Vagina (tissue), 2 donors: ENCODE measurements around the gene EXTL2. TPM values are rescaled to one million over a fixed set of nuclear protein-coding genes. Genes with fewer than 3 reads are reported as not detected.

ENCODE experiments used
- DNase-seq, 2 donors: peaks; one replicate each; pipeline ENCODE4 v3.0.0-alpha.2; 2017; ENCODE audit errors: extremely low spot score in 2 of 2
- H3K27ac ChIP-seq: fragments of 200-600 bp; sonication (generic); one replicate; pipeline ENCODE4 v1.5.1; 2019
- H3K27me3 ChIP-seq: fragments of 200-600 bp; sonication (generic); one replicate; pipeline ENCODE4 v1.5.1; 2019
- H3K36me3 ChIP-seq, 2 donors: fragments of 200-600 bp; sonication (generic); one replicate each; pipeline ENCODE4 v1.5.1; 2017 to 2019
- H3K4me1 ChIP-seq: fragments of 200-600 bp; sonication (generic); one replicate; pipeline ENCODE4 v1.5.1; 2019
- H3K4me3 ChIP-seq, 2 donors: fragments of 200-600 bp; sonication (generic); 1 replicate in 1 of 2; 2 replicates in 1 of 2; pipeline ENCODE4 v1.5.1; 2016 to 2019
- H3K9me3 ChIP-seq: fragments of 200-600 bp; sonication (generic); one replicate; pipeline ENCODE4 v1.5.1; 2019
- POLR2A ChIP-seq, 2 donors: fragments of 450-650 bp; IDR thresholded peaks; one replicate each; pipeline ENCODE4 v1.6.1; 2017; ENCODE audit warnings: antibody characterized with exemption in 2 of 2, mild to moderate bottlenecking in 2 of 2, moderate library complexity in 2 of 2
- POLR2AphosphoS5 ChIP-seq, 2 donors: sonication (generic); formaldehyde crosslinking; IDR thresholded peaks; one replicate each; pipeline ENCODE4 v1.9.0; 2017; ENCODE audit warnings: antibody characterized with exemption in 2 of 2, mild to moderate bottlenecking in 2 of 2, low read depth in 1 of 2; ENCODE audit not compliant: insufficient read depth in 1 of 2
- intact Hi-C: fragments of 100-400 bp; cut with DNase I; formaldehyde crosslinking; loops from one replicate; pipeline ENCODE4 v1.15.1; 2023
- total RNA-seq: library from RNA; depleted of rRNA; stranded (reverse); fragments of >200 nt; gene quantifications from one replicate; pipeline ENCODE4 v1.2.3, GENCODE V29; 2016
- TF ChIP-seq, protein P1 (sequence below), 3 experiments: fragments of 450-650 bp in 2 of 3; fragments of 200-600 bp in 1 of 3; sonication (generic) in 1 of 3; IDR thresholded peaks; one replicate each; pipeline ENCODE4 v1.5.1; 2017 to 2019; ENCODE audit warnings: antibody characterized with exemption in 3 of 3, mild to moderate bottlenecking in 2 of 3, moderate library complexity in 2 of 3

Gene EXTL2
- total RNA-seq, 1 donor from 2014 or later, result 10.1 TPM

DNA sequence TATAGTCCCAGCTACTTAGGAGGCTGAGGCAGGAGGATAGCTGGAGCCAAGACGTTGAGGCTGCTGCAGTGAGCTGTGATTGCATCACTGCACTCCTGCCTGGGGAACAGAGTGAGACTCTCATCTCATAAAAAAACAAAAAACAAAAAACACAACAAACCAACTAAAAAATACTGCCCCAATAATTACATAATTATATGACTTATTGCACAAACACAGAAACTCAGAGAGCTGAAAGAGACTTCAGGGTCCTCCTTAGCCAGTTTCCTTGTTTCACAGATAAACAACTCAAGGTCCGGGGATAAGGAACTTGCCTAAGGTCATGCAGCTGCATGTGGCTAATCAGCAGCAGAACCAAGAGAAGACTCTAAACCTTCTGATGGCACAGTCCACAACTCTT is 11.9 kb downstream of the EXTL2 start:
- Histone ChIP-seq H3K36me3 (no peaks in the 10 kb centered on the region), H3K4me1 (no peaks in the 10 kb centered on the region), H3K27me3 (no peaks in the 10 kb centered on the region), H3K27ac (no peak overlapping the region), H3K9me3 (no peaks in the 10 kb centered on the region), H3K4me3 (no peak overlapping the region)
- intact Hi-C loops, result no loop called here
- no peak for DNase-seq
- TF ChIP-seq POLR2A (IDR thresholded peaks at IDR 0.05), result no peak
- TF ChIP-seq, protein P1, sequence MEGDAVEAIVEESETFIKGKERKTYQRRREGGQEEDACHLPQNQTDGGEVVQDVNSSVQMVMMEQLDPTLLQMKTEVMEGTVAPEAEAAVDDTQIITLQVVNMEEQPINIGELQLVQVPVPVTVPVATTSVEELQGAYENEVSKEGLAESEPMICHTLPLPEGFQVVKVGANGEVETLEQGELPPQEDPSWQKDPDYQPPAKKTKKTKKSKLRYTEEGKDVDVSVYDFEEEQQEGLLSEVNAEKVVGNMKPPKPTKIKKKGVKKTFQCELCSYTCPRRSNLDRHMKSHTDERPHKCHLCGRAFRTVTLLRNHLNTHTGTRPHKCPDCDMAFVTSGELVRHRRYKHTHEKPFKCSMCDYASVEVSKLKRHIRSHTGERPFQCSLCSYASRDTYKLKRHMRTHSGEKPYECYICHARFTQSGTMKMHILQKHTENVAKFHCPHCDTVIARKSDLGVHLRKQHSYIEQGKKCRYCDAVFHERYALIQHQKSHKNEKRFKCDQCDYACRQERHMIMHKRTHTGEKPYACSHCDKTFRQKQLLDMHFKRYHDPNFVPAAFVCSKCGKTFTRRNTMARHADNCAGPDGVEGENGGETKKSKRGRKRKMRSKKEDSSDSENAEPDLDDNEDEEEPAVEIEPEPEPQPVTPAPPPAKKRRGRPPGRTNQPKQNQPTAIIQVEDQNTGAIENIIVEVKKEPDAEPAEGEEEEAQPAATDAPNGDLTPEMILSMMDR (IDR thresholded peaks at IDR 0.05), result no peak
- no peak for TF ChIP-seq POLR2AphosphoS5 (IDR thresholded peaks at IDR 0.05; ENCODE audit: insufficient read depth in 1 of 2, low read depth in 1 of 2)

DNA sequence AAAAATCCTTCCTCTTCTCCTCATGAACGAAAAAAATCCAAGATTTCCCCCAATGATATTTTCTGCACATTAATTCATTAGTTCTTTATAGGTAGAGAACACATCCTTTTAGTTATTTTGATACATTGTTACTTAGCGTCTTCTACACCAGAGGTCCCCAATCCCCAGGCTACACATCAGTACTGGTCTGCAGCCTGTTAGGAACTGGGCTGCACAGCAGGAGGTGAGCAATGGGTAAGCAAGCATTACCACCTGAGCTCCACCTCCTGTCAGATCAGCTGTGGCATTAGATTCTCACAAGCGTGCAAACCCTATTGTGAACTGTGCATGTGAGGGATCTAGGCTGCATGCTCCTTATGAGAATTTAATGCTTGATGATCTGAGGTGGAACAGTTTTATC is 13.0 kb downstream of the EXTL2 start:
- TF ChIP-seq, protein P1 (IDR thresholded peaks at IDR 0.05), result no peak
- TF ChIP-seq POLR2A (IDR thresholded peaks at IDR 0.05), result no peak
- TF ChIP-seq POLR2AphosphoS5 (IDR thresholded peaks at IDR 0.05; ENCODE audit: insufficient read depth in 1 of 2, low read depth in 1 of 2), result no peak
- Histone ChIP-seq H3K27ac (no peak overlapping the region), H3K4me3 (no peak overlapping the region), H3K4me1 (no peaks in the 10 kb centered on the region), H3K27me3 (no peaks in the 10 kb centered on the region), H3K36me3 (no peaks in the 10 kb centered on the region), H3K9me3 (no peaks in the 10 kb centered on the region)
- DNase-seq, result no peak
- intact Hi-C loops, result no loop called here

DNA sequence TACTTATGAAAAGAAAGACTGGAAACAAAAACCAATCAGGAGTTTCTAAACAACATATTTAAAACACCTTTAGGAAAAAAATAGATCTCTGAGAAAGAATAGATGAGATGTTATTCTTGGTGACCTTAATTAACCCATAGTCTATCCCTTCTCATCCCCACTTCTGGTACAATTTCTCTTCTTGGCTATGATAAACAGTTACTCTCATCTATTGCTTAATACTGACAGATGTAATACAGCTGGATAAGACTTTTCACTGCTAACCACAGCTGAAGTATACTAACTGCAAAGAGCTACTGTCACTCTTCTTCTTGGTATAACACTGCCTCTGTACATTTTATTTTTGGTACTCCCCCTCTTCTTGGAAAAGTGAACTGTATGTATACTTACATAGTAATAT is 15.2 kb downstream of the EXTL2 start:
- Histone ChIP-seq H3K4me3 (no peak overlapping the region), H3K27me3 (no peaks in the 10 kb centered on the region), H3K4me1 (no peaks in the 10 kb centered on the region), H3K27ac (no peak overlapping the region), H3K9me3 (no peaks in the 10 kb centered on the region), H3K36me3 (no peaks in the 10 kb centered on the region)
- no peak for TF ChIP-seq POLR2A (IDR thresholded peaks at IDR 0.05)
- no peak for TF ChIP-seq POLR2AphosphoS5 (IDR thresholded peaks at IDR 0.05; ENCODE audit: insufficient read depth in 1 of 2, low read depth in 1 of 2)
- TF ChIP-seq, protein P1 (IDR thresholded peaks at IDR 0.05), result no peak
- no peak for DNase-seq
- intact Hi-C loops, result no loop called here

DNA sequence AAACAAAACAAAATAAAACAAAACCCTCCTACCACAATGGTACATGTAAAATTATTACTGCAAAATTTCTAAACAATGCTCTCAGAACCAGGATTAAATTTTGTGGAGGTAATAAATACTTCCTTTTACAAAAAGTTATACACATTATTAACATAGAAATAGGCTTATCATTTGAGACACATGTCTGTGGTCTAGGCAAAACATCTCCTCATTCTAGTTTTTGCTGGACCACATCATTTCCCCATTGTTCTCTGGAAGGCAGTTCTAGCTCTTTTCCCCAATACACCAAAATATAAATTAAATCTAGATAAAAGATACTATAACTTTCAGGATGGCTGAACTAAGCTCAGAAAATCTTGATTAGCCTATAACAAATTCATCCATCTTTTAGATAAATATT is 18.4 kb downstream of the EXTL2 start:
- DNase-seq, result no peak
- Histone ChIP-seq H3K36me3 (no peaks in the 10 kb centered on the region), H3K27me3 (no peaks in the 10 kb centered on the region), H3K9me3 (no peaks in the 10 kb centered on the region), H3K27ac (no peak overlapping the region), H3K4me3 (no peak overlapping the region), H3K4me1 (no peaks in the 10 kb centered on the region)
- TF ChIP-seq POLR2AphosphoS5 (IDR thresholded peaks at IDR 0.05; ENCODE audit: insufficient read depth in 1 of 2, low read depth in 1 of 2) (no peak), POLR2A (IDR thresholded peaks at IDR 0.05) (no peak)
- TF ChIP-seq, protein P1 (IDR thresholded peaks at IDR 0.05), result no peak
- intact Hi-C loops, result no loop called here

DNA sequence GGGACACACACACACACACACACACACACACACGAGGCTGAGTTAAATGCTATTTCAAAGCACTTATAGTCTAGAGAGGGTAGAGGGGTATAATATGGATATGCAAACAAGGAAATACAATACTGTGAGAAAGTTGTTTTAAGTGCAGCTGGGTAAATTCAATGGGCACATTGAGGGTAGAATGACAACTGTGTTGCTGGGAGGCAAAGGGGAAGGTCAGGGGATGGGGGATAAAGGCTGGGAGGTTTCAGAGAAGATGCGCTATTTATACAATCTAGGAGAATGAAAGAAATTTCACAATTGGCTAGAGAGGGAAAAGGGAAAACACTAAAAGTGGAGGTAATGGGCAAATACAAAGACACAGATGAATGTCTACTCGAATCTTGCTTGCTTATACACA is 19.4 kb downstream of the EXTL2 start:
- no peaks in the 10 kb centered on the region for H3K27me3 ChIP-seq
- intact Hi-C loops, result no loop called here
- TF ChIP-seq POLR2AphosphoS5 (IDR thresholded peaks at IDR 0.05; ENCODE audit: insufficient read depth in 1 of 2, low read depth in 1 of 2), result no peak
- TF ChIP-seq POLR2A (IDR thresholded peaks at IDR 0.05), result no peak
- TF ChIP-seq, protein P1 (IDR thresholded peaks at IDR 0.05), result no peak

More for the DNA sequence above, 19.4 kb downstream of the EXTL2 start:
- Histone ChIP-seq H3K36me3 (no peaks in the 10 kb centered on the region), H3K27ac (no peak overlapping the region), H3K4me1 (no peaks in the 10 kb centered on the region), H3K9me3 (no peaks in the 10 kb centered on the region), H3K4me3 (no peak overlapping the region)
- no peak for DNase-seq
